ENCODE data around the gene CXorf58.

GRCh38 chrX:23978491-23978890 is 70.7 kb downstream of the CXorf58 start:
- TF ChIP-seq POLR2A (IDR thresholded peaks at IDR 0.05) (no peak), CTCF (IDR thresholded peaks at IDR 0.05) (no peak)
